Measurements from ENCODE around the gene PLPPR2. TPM values are rescaled to one million over a fixed set of nuclear protein-coding genes. Genes with fewer than 3 reads are reported as not detected.

The PLPPR2 gene
- total RNA-seq, 2 experiments from 2014 or later, result 3.6 to 4.7 TPM

DNA sequence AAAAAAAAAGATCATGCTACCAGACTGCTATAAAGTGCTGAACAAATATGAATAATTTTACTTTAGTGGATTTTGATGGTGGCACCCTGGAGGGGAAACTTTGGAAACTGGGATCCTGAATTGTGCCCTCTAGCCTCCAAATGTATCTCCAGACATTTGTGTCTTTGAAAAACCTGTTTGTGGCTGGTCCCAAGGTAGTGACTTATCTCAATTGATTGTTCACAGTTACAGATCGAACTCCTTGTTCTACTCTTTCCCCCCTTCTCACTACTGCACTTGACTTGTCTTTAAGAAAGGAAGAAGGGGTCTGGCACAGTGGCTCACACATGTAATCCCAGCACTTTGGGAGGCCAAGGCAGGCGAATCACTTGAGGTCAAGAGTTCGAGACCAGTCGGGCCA is 53.4 kb downstream of the PLPPR2 start:
- ChIA-PET POLR2A (no interaction called here), CTCF (no interaction called here)
- Mint-ChIP-seq H3K4me3 (no peak overlapping the region), H3K36me3 (no peaks in the 10 kb centered on the region), H3K9me3 (no peaks in the 10 kb centered on the region), H3K27ac (no peak overlapping the region), H3K27me3 (peaks cover 11% of the 10 kb centered on the region), H3K4me1 (ENCODE audit: low read depth) (no peaks in the 10 kb centered on the region)
- intact Hi-C loops (cut with micrococcal nuclease), result no loop called here
- DNase-seq, result no peak

DNA sequence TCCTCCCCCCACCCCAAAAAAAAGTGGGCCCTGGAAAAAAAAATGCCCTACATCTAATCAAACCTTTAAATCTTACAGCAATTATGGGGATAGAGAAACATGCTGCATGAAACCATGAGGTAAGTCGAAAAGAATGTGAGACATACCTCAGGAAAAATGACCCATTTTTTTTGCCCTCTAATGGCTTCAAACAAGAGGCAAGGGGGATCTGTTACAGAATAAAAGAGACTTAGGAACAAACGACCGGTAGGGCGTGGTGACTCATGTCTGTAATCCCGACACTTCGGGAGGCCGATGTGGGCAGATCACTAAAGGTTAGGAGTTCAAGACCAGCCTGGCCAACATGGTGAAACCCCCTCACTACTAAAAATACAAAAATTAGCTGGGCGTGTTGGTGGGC is 55.5 kb downstream of the PLPPR2 start:
- CTCF ChIA-PET, result no interaction called here

DNA sequence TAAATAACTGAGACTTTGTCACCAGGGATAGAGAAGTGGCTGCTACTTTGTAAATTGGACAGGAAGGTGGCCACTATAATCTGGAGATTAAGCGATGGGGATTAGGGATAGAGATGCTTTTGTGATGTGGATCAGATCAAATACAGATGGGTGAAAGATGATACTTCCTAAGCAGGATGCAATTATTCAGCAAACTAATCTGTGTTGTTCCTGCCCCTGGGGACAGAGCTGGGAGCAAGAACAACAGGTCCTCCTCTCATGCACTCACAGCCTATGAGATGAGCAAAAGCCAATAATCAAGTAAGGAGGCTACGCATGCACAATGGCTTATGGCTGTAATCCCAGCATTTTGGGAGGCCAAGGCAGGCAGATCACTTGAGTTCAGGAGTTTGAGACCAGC is 59.3 kb downstream of the PLPPR2 start:
- DNase-seq, result no peak
- CTCF ChIA-PET, result no interaction called here

More for the DNA sequence above, 55.5 kb downstream of the PLPPR2 start:
- Mint-ChIP-seq H3K4me3 (no peak overlapping the region), H3K27ac (no peak overlapping the region), H3K4me1 (ENCODE audit: low read depth) (no peaks in the 10 kb centered on the region), H3K27me3 (peaks cover 11% of the 10 kb centered on the region), H3K36me3 (no peaks in the 10 kb centered on the region), H3K9me3 (no peaks in the 10 kb centered on the region)
- POLR2A ChIA-PET, result no interaction called here
- no peak for DNase-seq
- intact Hi-C loops (cut with micrococcal nuclease), result no loop called here

More for the DNA sequence above, 59.3 kb downstream of the PLPPR2 start:
- Mint-ChIP-seq H3K27ac (no peak overlapping the region), H3K27me3 (peaks cover 19% of the 10 kb centered on the region), H3K9me3 (no peaks in the 10 kb centered on the region), H3K4me3 (no peak overlapping the region), H3K4me1 (ENCODE audit: low read depth) (peaks cover 5% of the 10 kb centered on the region), H3K36me3 (no peaks in the 10 kb centered on the region)
- intact Hi-C loops (cut with micrococcal nuclease), result no loop called here
- POLR2A ChIA-PET, result no interaction called here

Other genes with a start within 250 kb of the PLPPR2 start
- gene SPC24, start 199.7 kb upstream of the PLPPR2 start, total RNA-seq, result 10 to 100 TPM; 64.1 to 70.3 TPM
- 1 to 10 TPM; 2.0 to 2.5 TPM for gene KANK2, start 157.9 kb upstream of the PLPPR2 start, total RNA-seq
- gene ANGPTL8, start 115.8 kb upstream of the PLPPR2 start, total RNA-seq, result not detected
- gene DOCK6, start 92.9 kb upstream of the PLPPR2 start, total RNA-seq, result 1 to 10 TPM; 5.8 to 5.9 TPM
- not detected for gene TSPAN16, start 59.3 kb upstream of the PLPPR2 start, total RNA-seq
- 10 to 100 TPM; 12.5 to 14.4 TPM for gene RAB3D, start 15.8 kb upstream of the PLPPR2 start, total RNA-seq
- 10 to 100 TPM; 31.1 to 33.2 TPM for gene TMEM205, start 9.2 kb upstream of the PLPPR2 start, total RNA-seq
- 10 to 100 TPM; 16.0 to 18.0 TPM for gene CCDC159, start 8.9 kb upstream of the PLPPR2 start, total RNA-seq
- gene SWSAP1, start 19.2 kb downstream of the PLPPR2 start, total RNA-seq, result 1 to 10 TPM; 1.5 to 1.7 TPM
- 1 to 10 TPM; 8.6 to 9.0 TPM for gene EPOR, start 28.9 kb downstream of the PLPPR2 start, total RNA-seq
- gene RGL3, start 63.9 kb downstream of the PLPPR2 start, total RNA-seq, result not detected
- gene ODAD3, start 79.7 kb downstream of the PLPPR2 start, total RNA-seq, result under 1 TPM; 0.15 to 0.26 TPM
- gene PRKCSH, start 80.2 kb downstream of the PLPPR2 start, total RNA-seq, result 100 to 1,000 TPM; 260 to 264 TPM
- not detected for gene ELAVL3, start 125.6 kb downstream of the PLPPR2 start, total RNA-seq
- 10 to 100 TPM in 1 of 2 experiments, 1 to 10 TPM in 1; 8.4 to 10.3 TPM for gene ZNF653, start 150.4 kb downstream of the PLPPR2 start, total RNA-seq
- gene ECSIT, start 173.7 kb downstream of the PLPPR2 start, total RNA-seq, result 10 to 100 TPM; 34.9 to 36.6 TPM
- not detected for gene CNN1, start 183.4 kb downstream of the PLPPR2 start, total RNA-seq
- 10 to 100 TPM; 48.5 to 49.1 TPM for gene ELOF1, start 203.8 kb downstream of the PLPPR2 start, total RNA-seq
- gene ACP5, start 222.2 kb downstream of the PLPPR2 start, total RNA-seq, result 10 to 100 TPM; 10.2 to 12.3 TPM
- gene ZNF627, start 242.1 kb downstream of the PLPPR2 start, total RNA-seq, result 1 to 10 TPM; 6.6 to 7.0 TPM

Data from activated CD4-positive, alpha-beta memory T cell treated with anti-CD3 and anti-CD28 coated beads for 36 hours (primary cell).